ENCODE results near the gene CACNB4.
"Not testable (repeated sequence)": the region's sequence is repeated elsewhere in the genome, so short reads cannot be mapped to it uniquely, and the experiment has no call there.

CACNB4 gene

GRCh38 chr2:151802315-151802714, 296.5 kb downstream of the CACNB4 start:
- TF ChIP-seq, protein P1, sequence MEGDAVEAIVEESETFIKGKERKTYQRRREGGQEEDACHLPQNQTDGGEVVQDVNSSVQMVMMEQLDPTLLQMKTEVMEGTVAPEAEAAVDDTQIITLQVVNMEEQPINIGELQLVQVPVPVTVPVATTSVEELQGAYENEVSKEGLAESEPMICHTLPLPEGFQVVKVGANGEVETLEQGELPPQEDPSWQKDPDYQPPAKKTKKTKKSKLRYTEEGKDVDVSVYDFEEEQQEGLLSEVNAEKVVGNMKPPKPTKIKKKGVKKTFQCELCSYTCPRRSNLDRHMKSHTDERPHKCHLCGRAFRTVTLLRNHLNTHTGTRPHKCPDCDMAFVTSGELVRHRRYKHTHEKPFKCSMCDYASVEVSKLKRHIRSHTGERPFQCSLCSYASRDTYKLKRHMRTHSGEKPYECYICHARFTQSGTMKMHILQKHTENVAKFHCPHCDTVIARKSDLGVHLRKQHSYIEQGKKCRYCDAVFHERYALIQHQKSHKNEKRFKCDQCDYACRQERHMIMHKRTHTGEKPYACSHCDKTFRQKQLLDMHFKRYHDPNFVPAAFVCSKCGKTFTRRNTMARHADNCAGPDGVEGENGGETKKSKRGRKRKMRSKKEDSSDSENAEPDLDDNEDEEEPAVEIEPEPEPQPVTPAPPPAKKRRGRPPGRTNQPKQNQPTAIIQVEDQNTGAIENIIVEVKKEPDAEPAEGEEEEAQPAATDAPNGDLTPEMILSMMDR (IDR thresholded peaks at IDR 0.05; ENCODE audit: low read depth, low read length) = no peak
- H3K4me3 ChIP-seq (ENCODE audit: low read depth, low read length) = no peak overlapping the region

- TF ChIP-seq, protein P1 (IDR thresholded peaks at IDR 0.05; ENCODE audit: low read depth, low read length) = no peak
- no peak overlapping the region for H3K4me3 ChIP-seq (ENCODE audit: low read depth, low read length)
Measured at GRCh38 chr2:151799886-151800292, 299.0 kb downstream of the CACNB4 start.

- TF ChIP-seq, protein P1 (IDR thresholded peaks at IDR 0.05; ENCODE audit: low read depth, low read length) = no peak
Measured at GRCh38 chr2:151796774-151797173, 302.1 kb downstream of the CACNB4 start.

DNA sequence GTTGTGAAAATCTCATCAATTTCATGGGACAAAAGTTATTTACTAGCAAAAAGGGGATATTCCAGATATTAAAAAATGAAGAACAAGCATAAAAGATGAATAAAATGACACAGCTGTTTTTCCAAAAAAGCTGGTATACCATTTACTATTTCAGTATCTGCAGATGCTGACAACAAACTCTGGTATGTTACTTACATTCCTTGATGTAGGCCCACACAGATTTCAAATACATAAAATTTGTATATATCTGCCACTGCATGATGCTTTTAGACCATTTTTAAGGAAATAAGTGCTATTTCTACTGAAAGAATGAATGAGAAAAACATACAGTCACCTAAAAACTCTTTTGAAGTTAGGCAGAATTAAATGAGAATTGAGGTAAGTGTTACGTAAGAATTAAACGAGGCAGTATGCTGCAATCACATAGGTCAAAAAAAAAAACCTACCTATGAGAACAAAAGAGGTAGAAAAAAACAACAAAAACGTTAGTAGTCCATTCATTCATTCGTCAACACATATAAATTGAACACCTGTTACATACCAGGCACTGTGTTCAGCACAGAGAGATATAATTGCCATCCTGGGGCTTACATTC, 303.1 kb downstream of the CACNB4 start:
- H3K4me3 ChIP-seq (ENCODE audit: low read depth, low read length) = no peak overlapping the region
- TF ChIP-seq, protein P1 (IDR thresholded peaks at IDR 0.05; ENCODE audit: low read depth, low read length) = no peak

More at GRCh38 chr2:151796774-151797173, 302.1 kb downstream of the CACNB4 start:
- no peak overlapping the region for H3K4me3 ChIP-seq (ENCODE audit: low read depth, low read length)

GRCh38 chr2:151794422-151794821, 304.4 kb downstream of the CACNB4 start:
- not testable (repeated sequence) for H3K4me3 ChIP-seq (ENCODE audit: low read depth, low read length)

GRCh38 chr2:151793123-151793522, 305.7 kb downstream of the CACNB4 start:
- no peak overlapping the region for H3K4me3 ChIP-seq (ENCODE audit: low read depth, low read length)
- TF ChIP-seq, protein P1 (IDR thresholded peaks at IDR 0.05; ENCODE audit: low read depth, low read length) = no peak

DNA sequence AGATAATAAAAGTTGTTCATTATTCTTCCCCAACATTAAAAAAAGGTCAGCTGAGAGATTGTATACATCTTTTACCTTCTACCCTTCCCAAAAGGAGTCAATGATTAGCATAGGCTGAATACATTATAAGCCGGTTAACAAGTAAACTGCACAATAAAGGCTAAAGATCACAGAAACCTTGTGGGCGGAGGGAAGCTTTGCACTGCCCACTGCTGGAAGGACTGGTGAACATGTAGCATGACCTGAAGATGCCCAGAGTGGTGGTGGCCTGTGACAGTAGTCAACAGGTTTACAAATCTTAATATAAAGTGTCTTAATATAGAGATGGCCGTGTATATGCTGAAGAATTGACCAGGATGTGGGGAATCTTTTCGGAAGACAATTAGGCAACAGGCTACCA, 306.3 kb downstream of the CACNB4 start:
- H3K4me3 ChIP-seq (ENCODE audit: low read depth, low read length) = no peak overlapping the region
- TF ChIP-seq, protein P1 (IDR thresholded peaks at IDR 0.05; ENCODE audit: low read depth, low read length) = no peak

- no peak overlapping the region for H3K4me3 ChIP-seq (ENCODE audit: low read depth, low read length)
- TF ChIP-seq, protein P1 (IDR thresholded peaks at IDR 0.05; ENCODE audit: low read depth, low read length) = no peak
Measured at GRCh38 chr2:151791545-151791944, 307.3 kb downstream of the CACNB4 start.
